Measurements from ENCODE around the gene IGSF11. TPM values are rescaled to one million over a fixed set of nuclear protein-coding genes. Genes with fewer than 3 reads are reported as not detected.

IGSF11 gene
- total RNA-seq, 1 donor from 2014 or later = 2.7 TPM

- no peaks in the 10 kb centered on the region for H3K79me2 ChIP-seq (ENCODE audit: low read depth)
- TF ChIP-seq EZH2 (IDR thresholded peaks at IDR 0.05) (no peak), EZH2phosphoT487 (IDR thresholded peaks at IDR 0.05) (no peak)
- TF ChIP-seq, protein P1, sequence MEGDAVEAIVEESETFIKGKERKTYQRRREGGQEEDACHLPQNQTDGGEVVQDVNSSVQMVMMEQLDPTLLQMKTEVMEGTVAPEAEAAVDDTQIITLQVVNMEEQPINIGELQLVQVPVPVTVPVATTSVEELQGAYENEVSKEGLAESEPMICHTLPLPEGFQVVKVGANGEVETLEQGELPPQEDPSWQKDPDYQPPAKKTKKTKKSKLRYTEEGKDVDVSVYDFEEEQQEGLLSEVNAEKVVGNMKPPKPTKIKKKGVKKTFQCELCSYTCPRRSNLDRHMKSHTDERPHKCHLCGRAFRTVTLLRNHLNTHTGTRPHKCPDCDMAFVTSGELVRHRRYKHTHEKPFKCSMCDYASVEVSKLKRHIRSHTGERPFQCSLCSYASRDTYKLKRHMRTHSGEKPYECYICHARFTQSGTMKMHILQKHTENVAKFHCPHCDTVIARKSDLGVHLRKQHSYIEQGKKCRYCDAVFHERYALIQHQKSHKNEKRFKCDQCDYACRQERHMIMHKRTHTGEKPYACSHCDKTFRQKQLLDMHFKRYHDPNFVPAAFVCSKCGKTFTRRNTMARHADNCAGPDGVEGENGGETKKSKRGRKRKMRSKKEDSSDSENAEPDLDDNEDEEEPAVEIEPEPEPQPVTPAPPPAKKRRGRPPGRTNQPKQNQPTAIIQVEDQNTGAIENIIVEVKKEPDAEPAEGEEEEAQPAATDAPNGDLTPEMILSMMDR (IDR thresholded peaks at IDR 0.05) = no peak
- no peaks in the 10 kb centered on the region for H3K36me3 ChIP-seq
- H4K20me1 ChIP-seq (ENCODE audit: low read depth) = no peaks in the 10 kb centered on the region
- H3K4me1 ChIP-seq = no peaks in the 10 kb centered on the region
- no peak overlapping the region for H2AFZ ChIP-seq (replicated peaks)
- no peak overlapping the region for H3K4me3 Mint-ChIP-seq
- no peaks in the 10 kb centered on the region for H3K9me3 ChIP-seq (ENCODE audit: low read depth)
- H3K27ac Mint-ChIP-seq = no peak overlapping the region
- H3K36me3 Mint-ChIP-seq = no peaks in the 10 kb centered on the region
- H3F3A ChIP-seq (ENCODE audit: low read depth) = no peaks in the 10 kb centered on the region
- H3K4me1 Mint-ChIP-seq = no peaks in the 10 kb centered on the region
- DNase-seq (ENCODE audit: low spot score) = no peak
- H3K27me3 ChIP-seq = no peaks in the 10 kb centered on the region
- peaks cover 3% of the 10 kb centered on the region for H3K27me3 Mint-ChIP-seq (ENCODE audit: insufficient read depth, low read depth)
- H3K27ac ChIP-seq = no peak overlapping the region
- no peak overlapping the region for H3K4me3 ChIP-seq
- H3K9ac ChIP-seq = no peak overlapping the region
- no peaks in the 10 kb centered on the region for H3K9me3 Mint-ChIP-seq
- no peak overlapping the region for H3K4me2 ChIP-seq
Observed at GRCh38 chr3:118980832-118981231, 53.8 kb downstream of the IGSF11 start.

GRCh38 chr3:118978393-118978758 lies 56.3 kb downstream of the IGSF11 start:
- Histone ChIP-seq H3K27ac (no peak overlapping the region), H3F3A (ENCODE audit: low read depth) (no peaks in the 10 kb centered on the region), H2AFZ (replicated peaks) (no peak overlapping the region), H3K4me1 (no peaks in the 10 kb centered on the region), H3K79me2 (ENCODE audit: low read depth) (no peaks in the 10 kb centered on the region), H3K9ac (no peak overlapping the region), H3K27me3 (no peaks in the 10 kb centered on the region), H3K9me3 (ENCODE audit: low read depth) (no peaks in the 10 kb centered on the region), H3K36me3 (no peaks in the 10 kb centered on the region), H3K4me2 (no peak overlapping the region), H3K4me3 (no peak overlapping the region), H4K20me1 (ENCODE audit: low read depth) (no peaks in the 10 kb centered on the region)
- TF ChIP-seq EZH2 (IDR thresholded peaks at IDR 0.05) (no peak), EZH2phosphoT487 (IDR thresholded peaks at IDR 0.05) (no peak)
- TF ChIP-seq, protein P1 (IDR thresholded peaks at IDR 0.05) = no peak
- Mint-ChIP-seq H3K9me3 (no peaks in the 10 kb centered on the region), H3K27ac (no peak overlapping the region), H3K4me1 (no peaks in the 10 kb centered on the region), H3K4me3 (no peak overlapping the region), H3K27me3 (ENCODE audit: insufficient read depth, low read depth) (peaks cover 3% of the 10 kb centered on the region), H3K36me3 (no peaks in the 10 kb centered on the region)
- no peak for DNase-seq (ENCODE audit: low spot score)

GRCh38 chr3:118977671-118978392 lies 56.8 kb downstream of the IGSF11 start:
- Mint-ChIP-seq H3K4me3 (no peak overlapping the region), H3K36me3 (no peaks in the 10 kb centered on the region), H3K4me1 (no peaks in the 10 kb centered on the region), H3K27me3 (ENCODE audit: insufficient read depth, low read depth) (peaks cover 3% of the 10 kb centered on the region), H3K27ac (no peak overlapping the region), H3K9me3 (no peaks in the 10 kb centered on the region)
- TF ChIP-seq, protein P1 (IDR thresholded peaks at IDR 0.05) = no peak
- TF ChIP-seq EZH2phosphoT487 (IDR thresholded peaks at IDR 0.05) = no peak
- Histone ChIP-seq H3K36me3 (no peaks in the 10 kb centered on the region), H4K20me1 (ENCODE audit: low read depth) (no peaks in the 10 kb centered on the region), H2AFZ (replicated peaks) (no peak overlapping the region), H3K4me3 (no peak overlapping the region), H3K4me2 (no peak overlapping the region), H3F3A (ENCODE audit: low read depth) (no peaks in the 10 kb centered on the region), H3K9ac (no peak overlapping the region), H3K79me2 (ENCODE audit: low read depth) (no peaks in the 10 kb centered on the region), H3K27me3 (no peaks in the 10 kb centered on the region), H3K9me3 (ENCODE audit: low read depth) (no peaks in the 10 kb centered on the region), H3K27ac (no peak overlapping the region), H3K4me1 (no peaks in the 10 kb centered on the region)
- DNase-seq (ENCODE audit: low spot score) = no peak
